ENCODE data around the gene IFITM2.

DNA sequence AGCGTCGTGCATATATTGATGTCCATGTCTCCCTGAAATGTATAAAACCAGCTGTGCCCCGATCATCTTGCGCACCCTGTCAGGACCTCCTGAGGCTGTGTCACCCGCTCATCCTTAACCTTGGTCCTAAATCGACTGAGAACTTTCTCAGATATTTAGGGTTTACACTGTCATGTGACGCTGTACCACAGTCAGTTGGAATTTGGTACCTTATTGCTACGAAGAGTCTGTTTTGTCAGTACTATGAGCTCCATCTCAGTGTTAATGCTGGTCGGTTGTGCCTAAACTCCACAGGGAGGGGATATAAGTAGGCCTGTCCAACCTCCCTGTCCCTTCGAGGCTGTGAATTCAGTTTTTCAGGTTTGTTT is 1.8 kb upstream of the IFITM2 start:
- TF ChIP-seq, protein P1, sequence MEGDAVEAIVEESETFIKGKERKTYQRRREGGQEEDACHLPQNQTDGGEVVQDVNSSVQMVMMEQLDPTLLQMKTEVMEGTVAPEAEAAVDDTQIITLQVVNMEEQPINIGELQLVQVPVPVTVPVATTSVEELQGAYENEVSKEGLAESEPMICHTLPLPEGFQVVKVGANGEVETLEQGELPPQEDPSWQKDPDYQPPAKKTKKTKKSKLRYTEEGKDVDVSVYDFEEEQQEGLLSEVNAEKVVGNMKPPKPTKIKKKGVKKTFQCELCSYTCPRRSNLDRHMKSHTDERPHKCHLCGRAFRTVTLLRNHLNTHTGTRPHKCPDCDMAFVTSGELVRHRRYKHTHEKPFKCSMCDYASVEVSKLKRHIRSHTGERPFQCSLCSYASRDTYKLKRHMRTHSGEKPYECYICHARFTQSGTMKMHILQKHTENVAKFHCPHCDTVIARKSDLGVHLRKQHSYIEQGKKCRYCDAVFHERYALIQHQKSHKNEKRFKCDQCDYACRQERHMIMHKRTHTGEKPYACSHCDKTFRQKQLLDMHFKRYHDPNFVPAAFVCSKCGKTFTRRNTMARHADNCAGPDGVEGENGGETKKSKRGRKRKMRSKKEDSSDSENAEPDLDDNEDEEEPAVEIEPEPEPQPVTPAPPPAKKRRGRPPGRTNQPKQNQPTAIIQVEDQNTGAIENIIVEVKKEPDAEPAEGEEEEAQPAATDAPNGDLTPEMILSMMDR (IDR thresholded peaks at IDR 0.05; ENCODE audit: low read depth, low read length): no peak
- no peak for TF ChIP-seq POLR2A (IDR thresholded peaks at IDR 0.05; ENCODE audit: extremely low read depth, insufficient read length)
- TF ChIP-seq MYC (IDR thresholded peaks at IDR 0.05; ENCODE audit: low read depth, low read length): no peak
